HG03095 (cell line): ENCODE data around the gene RFC2.

Source experiments
- ATAC-seq: cut with Tn5 transposase; IDR thresholded peaks from one replicate; pipeline ENCODE4 v1.9.1; 2021; ENCODE audit warnings: moderate library complexity; ENCODE audit not compliant: unreplicated experiment

Gene RFC2

GRCh38 chr7:74254129-74254857, at the start of gene RFC2:
Gene RFC2 (minus strand): TSS chr7:74254399. CDS start chr7:74254383, 16 bp downstream.
- ATAC-seq: peak; percentile 85

GRCh38 chr7:74302745-74303221, 48.6 kb upstream of the RFC2 start:
- no peak for ATAC-seq

- ATAC-seq: no peak
Measured at GRCh38 chr7:74300926-74301325, 46.7 kb upstream of the RFC2 start.

GRCh38 chr7:74299401-74299800, 45.2 kb upstream of the RFC2 start:
- no peak for ATAC-seq

DNA sequence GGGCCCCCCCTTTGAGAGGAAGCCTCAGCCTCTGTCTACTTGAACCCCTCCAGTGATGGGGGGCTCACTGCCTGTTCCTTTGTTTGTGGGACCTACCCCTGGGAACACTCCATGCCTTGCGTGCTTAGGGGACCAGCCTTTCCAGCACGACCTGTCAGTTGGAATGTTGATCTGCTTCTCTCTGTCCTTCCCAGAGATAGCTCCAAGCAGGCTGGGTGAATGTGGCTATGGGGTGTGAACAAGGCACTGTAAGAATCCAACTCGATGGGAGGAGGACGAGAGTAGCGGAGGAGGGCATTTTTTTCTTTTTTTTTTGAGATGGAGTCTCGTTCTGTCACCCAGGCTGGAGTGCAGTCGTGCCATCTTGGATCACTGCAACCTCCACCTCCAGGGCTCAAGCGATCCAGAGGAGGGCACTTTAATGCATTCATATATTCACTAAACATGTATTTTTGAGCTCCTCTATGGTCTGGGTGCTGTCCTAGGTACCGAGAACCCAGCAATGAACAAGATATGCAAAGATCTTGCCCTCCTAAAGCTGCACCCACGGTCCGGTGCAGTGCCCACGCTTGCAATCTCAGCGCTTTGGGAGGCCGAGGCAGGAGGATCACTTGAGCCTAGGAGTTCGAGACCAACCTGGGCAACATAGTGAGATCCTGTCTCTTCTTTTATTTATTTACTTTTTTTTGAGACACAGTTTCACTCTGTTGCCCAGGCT, 43.5 kb upstream of the RFC2 start:
- ATAC-seq: no peak

- no peak for ATAC-seq
Measured at GRCh38 chr7:74294191-74294998, 40.2 kb upstream of the RFC2 start.

- no peak for ATAC-seq
Measured at GRCh38 chr7:74293577-74293908, 39.3 kb upstream of the RFC2 start.

GRCh38 chr7:74292757-74293576, 38.8 kb upstream of the RFC2 start:
- no peak for ATAC-seq

DNA sequence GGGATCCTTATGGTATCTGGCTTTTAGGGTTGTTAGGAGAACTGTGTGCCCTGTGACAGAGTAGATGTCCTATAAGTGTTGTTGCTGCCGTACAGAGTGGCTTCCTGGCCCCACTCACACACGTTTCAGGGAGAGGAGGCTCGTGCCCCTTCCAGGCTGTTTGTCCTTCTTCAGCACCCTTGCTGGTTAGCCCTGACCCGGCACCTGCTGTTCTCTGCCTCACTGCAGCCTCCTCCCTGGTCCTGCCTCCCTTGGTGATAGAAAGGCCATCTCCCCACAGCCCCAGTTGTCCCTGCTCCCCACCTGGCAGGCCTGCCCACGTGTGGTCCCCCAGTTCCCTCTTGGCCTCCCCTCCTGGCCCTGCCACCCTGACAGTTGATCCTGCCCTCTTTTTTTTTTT, 37.3 kb upstream of the RFC2 start:
- no peak for ATAC-seq

DNA sequence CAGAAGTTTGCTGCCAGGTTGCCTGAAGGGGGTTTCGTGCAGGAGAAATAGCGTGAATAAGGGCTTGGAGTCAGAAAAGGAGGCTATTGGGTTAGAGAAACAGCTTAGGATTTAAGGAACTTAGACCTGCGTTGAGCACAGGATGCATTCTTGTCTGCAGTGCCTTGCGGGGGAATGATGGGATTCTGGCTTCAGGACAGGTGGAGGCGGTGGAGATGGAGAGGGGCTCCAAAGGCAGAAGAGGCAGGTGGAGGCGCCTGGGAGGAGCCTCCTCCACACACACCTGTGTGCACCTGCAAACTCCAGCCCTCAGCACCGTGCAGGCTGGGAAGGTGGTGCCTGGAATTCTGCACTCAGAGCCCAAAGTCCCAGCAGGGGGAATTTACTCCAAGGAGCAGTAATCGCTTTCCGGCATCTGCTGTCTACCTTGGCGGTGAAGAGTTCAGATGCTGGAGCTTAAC, 36.8 kb upstream of the RFC2 start:
- ATAC-seq: no peak

DNA sequence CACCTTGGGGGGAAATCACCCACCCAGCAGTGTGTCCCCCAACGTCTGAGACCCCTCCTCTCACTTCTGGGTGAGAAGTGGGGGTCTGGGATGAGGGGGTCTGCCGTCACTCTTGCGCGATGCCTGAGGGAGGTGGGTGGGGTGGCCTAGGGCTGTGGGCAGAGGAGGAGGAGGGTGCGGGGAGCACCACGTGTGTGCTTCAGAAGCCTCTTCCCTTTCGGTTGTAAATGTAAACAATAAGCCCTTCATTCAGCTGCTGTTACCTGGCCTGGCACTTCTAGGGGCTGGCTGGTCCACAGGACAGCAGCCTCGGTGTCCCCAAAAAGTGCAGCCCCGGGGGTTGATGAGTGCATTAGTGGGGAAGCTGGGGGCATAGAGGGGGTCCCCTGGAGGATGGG, 36.4 kb upstream of the RFC2 start:
- no peak for ATAC-seq

- ATAC-seq: no peak
Measured at GRCh38 chr7:74289659-74290552, 35.7 kb upstream of the RFC2 start.

DNA sequence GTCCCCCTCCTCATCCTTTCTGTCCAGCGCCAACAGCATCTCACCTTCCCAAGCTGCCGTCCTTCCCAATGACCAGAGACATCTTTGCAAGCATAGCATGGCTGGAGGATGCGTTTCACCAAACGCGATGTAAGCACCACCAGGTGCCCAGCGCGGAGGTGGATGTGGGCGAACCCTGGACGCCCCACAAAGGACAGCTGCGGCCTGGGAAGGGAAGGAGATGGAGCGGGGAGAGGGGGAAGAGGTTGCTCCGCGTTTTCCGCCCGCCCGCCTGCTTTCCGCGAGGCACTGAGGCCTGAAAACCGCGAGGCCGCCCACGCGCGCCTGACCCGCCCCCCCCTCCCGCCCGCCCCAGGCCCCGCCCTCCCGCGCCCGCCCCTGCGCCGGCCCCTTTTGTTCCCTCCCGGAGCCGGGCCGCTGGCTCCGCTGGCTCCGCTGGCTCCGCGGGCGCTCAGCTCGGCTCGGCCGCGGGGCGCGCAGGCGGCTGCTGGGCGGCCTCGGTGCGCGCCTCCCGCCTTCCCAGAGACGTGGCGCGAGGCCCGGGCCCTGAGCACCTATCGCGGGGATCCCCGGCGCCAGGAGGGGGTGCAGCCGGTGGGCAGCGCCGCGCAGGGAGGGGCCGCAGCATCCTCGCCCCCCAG, 34.9 kb upstream of the RFC2 start, which contains the start of gene CLIP2:
Gene CLIP2 (plus strand): TSS at position 390 of the 641 bp plus-strand sequence. CDS start 28,140 bp downstream, outside the sequence.
- ATAC-seq: no peak

DNA sequence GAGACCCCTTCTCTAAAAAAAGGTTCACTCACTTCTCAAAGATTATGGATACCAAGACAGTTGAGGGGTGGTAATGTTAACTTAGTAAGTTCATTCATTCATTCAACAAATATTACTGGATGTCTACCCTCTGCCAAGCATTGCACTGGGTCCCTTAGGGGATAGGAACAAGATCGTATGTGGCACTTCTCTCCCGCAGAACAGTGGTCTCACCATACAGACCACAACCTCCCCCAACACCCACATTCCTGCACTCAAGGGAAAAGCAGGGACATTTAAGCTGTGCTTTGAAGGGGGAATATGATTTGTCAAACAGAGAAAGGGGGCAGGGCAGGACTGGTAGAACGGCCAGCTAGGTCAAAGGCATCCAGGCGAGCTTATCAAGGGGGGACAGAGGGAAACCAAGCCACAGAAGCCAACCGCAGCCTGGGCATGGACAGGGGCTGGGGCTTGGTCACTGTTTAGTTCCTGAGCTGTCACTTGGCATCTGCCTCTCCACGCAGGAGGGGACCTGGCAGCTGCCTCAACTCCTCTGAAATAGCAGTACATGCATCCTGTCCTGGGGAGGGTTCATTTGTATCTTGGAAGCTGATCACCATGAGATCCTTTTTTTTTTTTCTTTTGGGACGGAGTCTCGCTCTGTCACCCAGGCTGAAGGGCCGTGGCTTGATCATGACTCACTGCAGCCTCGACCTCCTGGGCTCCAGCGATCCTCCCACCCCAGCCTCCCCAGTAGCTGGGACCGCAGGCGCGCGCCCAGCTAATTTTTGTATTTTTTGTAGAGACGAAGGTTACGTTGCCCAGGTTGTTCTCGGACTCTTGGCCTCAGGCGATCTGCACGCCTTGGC, 34.1 kb upstream of the RFC2 start:
- ATAC-seq: no peak

DNA sequence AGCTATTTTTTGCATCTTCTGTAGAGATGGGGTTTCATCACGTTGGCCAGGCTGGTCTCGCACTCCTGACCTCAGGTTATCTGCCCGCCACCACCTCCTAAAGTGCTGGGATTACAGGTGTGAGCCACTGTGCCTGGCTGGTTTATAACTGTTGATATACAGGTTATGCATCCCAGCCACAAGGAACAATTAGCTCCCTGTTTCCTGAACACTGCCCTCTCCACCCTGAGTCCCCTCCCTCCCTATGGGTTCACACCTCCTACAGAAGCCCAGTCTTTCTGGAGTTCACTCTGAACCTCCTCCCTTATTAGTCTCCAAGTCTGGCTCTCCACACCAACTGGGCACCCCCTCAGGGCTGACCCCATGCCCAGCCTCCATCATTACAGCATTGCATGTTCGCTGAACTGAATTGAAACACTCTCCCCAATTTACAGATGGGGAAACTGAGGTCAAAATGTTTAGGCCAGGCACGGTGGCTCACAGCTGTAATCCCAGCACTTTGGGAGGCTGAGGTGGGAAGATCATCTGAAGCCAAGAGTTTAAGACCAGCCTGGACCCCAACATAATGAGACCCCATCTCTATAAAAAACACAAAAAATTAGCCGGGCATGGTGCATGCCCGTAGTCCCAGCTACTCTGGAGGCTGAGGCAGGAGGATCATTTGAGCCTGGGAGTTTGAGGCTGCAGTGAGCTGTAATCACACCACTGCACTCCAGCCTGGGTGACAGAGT, 33.3 kb upstream of the RFC2 start:
- ATAC-seq: no peak

DNA sequence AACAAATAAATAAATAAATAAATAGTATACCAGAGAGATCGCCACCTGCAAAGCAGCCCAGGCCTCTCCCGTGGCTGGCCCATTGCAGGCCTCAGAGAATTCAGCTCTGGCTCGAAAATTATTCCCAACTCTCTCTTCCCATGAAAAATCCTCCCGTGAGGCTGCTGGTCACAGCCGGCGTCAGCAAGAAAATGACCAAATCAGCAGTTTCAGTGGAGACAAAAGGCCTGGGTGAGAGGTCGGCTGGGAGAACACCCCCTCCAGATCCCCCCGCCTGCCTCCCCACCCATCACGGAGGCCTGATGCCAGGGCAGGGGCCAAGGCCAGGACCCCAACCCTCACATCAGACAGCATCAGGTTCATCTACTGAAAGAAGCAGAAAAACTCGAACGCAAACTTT, 31.9 kb upstream of the RFC2 start:
- ATAC-seq: no peak

- peak; percentile 43 for ATAC-seq
Measured at GRCh38 chr7:74284781-74285259, 30.6 kb upstream of the RFC2 start.
